K562 (cell line): ENCODE measurements around the gene ALG14. TPM values are rescaled to one million over a fixed set of nuclear protein-coding genes. Genes with fewer than 3 reads are reported as not detected.

Source experiments
- ATF3 ChIP-seq, 2 experiments: fragments of 450-650 bp in 1 of 2; sonication (generic) in 1 of 2; formaldehyde crosslinking in 1 of 2; IDR thresholded peaks in 1 of 2; conservative IDR thresholded peaks in 1 of 2; 2 replicates each; pipeline versions ENCODE4 v1.6.1 to v1.8.1; 2016 to 2023; ENCODE audit warnings: mild to moderate bottlenecking in 2 of 2, moderate library complexity in 2 of 2, inconsistent platforms in 1 of 2, missing genetic modification reagents in 1 of 2
- C11orf30 ChIP-seq: fragments of 450-650 bp; IDR thresholded peaks from 2 replicates; pipeline ENCODE4 v1.6.1; 2016; ENCODE audit warnings: low read depth, mild to moderate bottlenecking
- CEBPG ChIP-seq, 3 experiments: fragments of 200-800 bp in 1 of 3; sonication (Bioruptor generic) in 1 of 3; sonication (generic) in 1 of 3; formaldehyde crosslinking in 1 of 3; IDR thresholded peaks in 2 of 3; conservative IDR thresholded peaks in 1 of 3; 2 replicates each; pipeline versions ENCODE4 v1.6.1 to v1.8.0; 2016 to 2022; ENCODE audit warnings: missing compliant biosample characterization in 2 of 3, missing genetic modification characterization in 2 of 3, mild to moderate bottlenecking in 1 of 3, missing genetic modification reagents in 1 of 3
- DPF2 ChIP-seq: fragments of 450-650 bp; IDR thresholded peaks from 2 replicates; pipeline ENCODE4 v1.6.1; 2016
- JUN ChIP-seq, 2 experiments: sonication (generic) in 1 of 2; formaldehyde crosslinking in 1 of 2; IDR thresholded peaks; 2 replicates each; pipeline versions ENCODE4 v1.6.1 to v1.8.0; 2012 to 2022; ENCODE audit warnings: borderline replicate concordance in 2 of 2, mild to moderate bottlenecking in 2 of 2, improper control_type of control experiment in 1 of 2, low read depth in 1 of 2, low read length in 1 of 2, missing genetic modification reagents in 1 of 2
- MEF2A ChIP-seq: IDR thresholded peaks from 2 replicates; pipeline ENCODE4 v1.6.1; 2011; ENCODE audit warnings: low read depth, mild to moderate bottlenecking, low read length, moderate library complexity; ENCODE audit not compliant: control insufficient read depth
- NELFE ChIP-seq: IDR thresholded peaks from 2 replicates; pipeline ENCODE4 v1.6.1; 2011; ENCODE audit warnings: mild to moderate bottlenecking; ENCODE audit not compliant: insufficient read depth, insufficient read length
- NR2C2 ChIP-seq, 2 experiments: fragments of 200-800 bp in 1 of 2; sonication (Bioruptor generic) in 1 of 2; sonication (generic) in 1 of 2; formaldehyde crosslinking in 1 of 2; IDR thresholded peaks; 2 replicates each; pipeline versions ENCODE4 v1.6.1 to v1.8.0; 2016 to 2022; ENCODE audit warnings: mild to moderate bottlenecking in 1 of 2, missing compliant biosample characterization in 1 of 2, missing genetic modification characterization in 1 of 2, missing genetic modification reagents in 1 of 2
- ZNF239 ChIP-seq: fragments of 250-450 bp; sonication (Bioruptor Pico); IDR thresholded peaks from 2 replicates; pipeline ENCODE4 v1.4.0; 2020; ENCODE audit warnings: mild to moderate bottlenecking
- ZNF316 ChIP-seq: fragments of 450-650 bp; IDR thresholded peaks from 2 replicates; pipeline ENCODE4 v1.6.1; 2016
- polyA plus RNA-seq, 8 experiments: library from polyadenylated mRNA; depleted of rRNA in 4 of 8; stranded (reverse) in 5 of 8; unstranded in 3 of 8; fragments of >200 nt; fragmentation: Nextera tagmentation in 2 of 8; fragmentation: Illumina TruSeq in 1 of 8; extraction: Ambion mirVana in 2 of 8; extraction: Trizol in 1 of 8; gene quantifications; 2 replicates each; pipeline versions ENCODE4 v1.2.1 to v1.2.3, GENCODE V29; 2011 to 2014; ENCODE audit warnings: inconsistent platforms in 1 of 8, missing spikeins in 1 of 8
- total RNA-seq, 7 experiments: library from RNA; depleted of rRNA in 6 of 7; stranded (reverse); fragments of >200 nt in 6 of 7; fragmentation: Illumina TruSeq in 2 of 7; extraction: Trizol in 2 of 7; gene quantifications; 2 replicates each; pipeline versions ENCODE4 v1.2.1 to v1.2.3, GENCODE V29; 2011 to 2021; ENCODE audit warnings: low replicate concordance in 1 of 7

ALG14 gene
- total and polyA plus RNA-seq, 9 of the 15 experiments (the other 6 are each of a cell fraction or from before 2014, with no cell fraction given): 2.8 to 16.2 (median 4.9) TPM

GRCh38 chr1:95003433-95003738 lies 69.4 kb downstream of the ALG14 start (continued):
- TF ChIP-seq CEBPG (CRISPR knock-in tag; IDR thresholded peaks at IDR 0.05) (no peak), CEBPG (tag; conservative IDR thresholded peaks at IDR 0.05 in 1 of 2, IDR thresholded peaks at IDR 0.05 in 1 of 2) (no peak), NR2C2 (CRISPR knock-in tag; IDR thresholded peaks at IDR 0.05) (no peak), NR2C2 (tag; IDR thresholded peaks at IDR 0.05) (peak; percentile 56; the same call in 1 of the 2 replicates), ZNF316 (peak; percentile 40), NELFE (no peak), C11orf30 (peak; percentile 22; the same call in 1 of the 2 replicates), JUN (IDR thresholded peaks at IDR 0.05; ENCODE audit: borderline replicate concordance, low read depth, low read length) (0 out of 2 replicates have a peak, but pooled peaks have one; percentile 38), JUN (CRISPR knock-in tag; IDR thresholded peaks at IDR 0.05; ENCODE audit: borderline replicate concordance) (no peak), ATF3 (IDR thresholded peaks at IDR 0.05) (peak; percentile 80), ATF3 (CRISPR knock-in tag; conservative IDR thresholded peaks at IDR 0.05) (no peak), ZNF239 (CRISPR knock-in tag) (no peak), MEF2A (no peak), DPF2 (peak; percentile 41; the same call in 1 of the 2 replicates)
